ENCODE data around the gene DYNLRB2.

GRCh38 chr16:80541306-80541694 is 507 bp downstream of the DYNLRB2 start:
- TF ChIP-seq CTCF (IDR thresholded peaks at IDR 0.05): no peak
- TF ChIP-seq POLR2A (IDR thresholded peaks at IDR 0.05): no peak

All from lower leg skin (tissue), 3 donors.